Hypothalamus (tissue), 51 donors: ENCODE results near the gene OCA2.
"Not testable (repeated sequence)": the region's sequence is repeated elsewhere in the genome, so short reads cannot be mapped to it uniquely, and the experiment has no call there.

Experiments used
- DNase-seq, 51 donors: peaks; one replicate each; lab custom pipeline; 2025; lab: John Stamatoyannopoulos, UW

Gene OCA2

DNA sequence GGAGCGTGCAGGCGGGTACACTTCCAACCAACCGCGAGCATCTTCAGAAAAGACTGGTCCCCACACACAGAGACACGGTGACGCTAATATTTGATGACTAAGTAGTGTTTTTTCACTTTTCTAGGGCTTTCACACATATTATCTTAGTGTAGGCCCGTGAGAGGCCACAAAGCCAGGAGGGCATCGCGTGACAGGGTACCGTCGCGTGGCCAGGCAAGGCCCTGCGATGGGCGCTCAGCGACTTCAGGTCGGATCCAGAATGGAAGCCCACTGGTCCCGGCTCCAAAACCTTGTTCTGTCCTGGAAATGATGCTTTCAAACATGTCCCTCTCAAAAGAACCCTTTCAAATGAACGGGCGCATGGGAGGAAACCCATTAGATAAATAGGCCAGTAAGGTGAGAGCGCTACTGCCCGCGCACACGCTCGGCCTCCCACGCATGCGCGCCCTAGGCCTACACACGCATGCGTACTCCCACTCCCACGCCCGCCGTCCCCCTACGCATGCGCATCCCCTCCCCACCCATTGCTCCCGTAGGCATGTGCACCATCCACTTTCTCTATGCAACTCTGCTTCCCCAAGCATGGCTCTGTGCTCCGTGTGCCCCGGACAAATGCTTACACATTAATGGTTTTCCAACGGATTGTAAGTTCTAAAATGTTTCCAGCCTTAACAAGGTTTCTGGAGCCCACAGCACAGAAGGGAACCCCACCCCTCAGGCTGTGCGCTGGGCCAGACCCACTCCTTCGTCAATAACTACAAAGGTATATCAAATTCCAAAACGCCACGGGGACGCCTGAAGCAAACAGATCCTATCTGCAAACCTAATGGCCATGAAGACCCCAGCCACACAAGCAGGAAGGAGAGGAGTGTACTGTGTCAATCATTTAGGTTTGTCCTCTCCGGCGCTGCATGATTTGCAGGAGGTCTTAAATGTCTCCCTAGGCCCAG, 72.1 kb downstream of the OCA2 start:
- DNase-seq = no peak

DNA sequence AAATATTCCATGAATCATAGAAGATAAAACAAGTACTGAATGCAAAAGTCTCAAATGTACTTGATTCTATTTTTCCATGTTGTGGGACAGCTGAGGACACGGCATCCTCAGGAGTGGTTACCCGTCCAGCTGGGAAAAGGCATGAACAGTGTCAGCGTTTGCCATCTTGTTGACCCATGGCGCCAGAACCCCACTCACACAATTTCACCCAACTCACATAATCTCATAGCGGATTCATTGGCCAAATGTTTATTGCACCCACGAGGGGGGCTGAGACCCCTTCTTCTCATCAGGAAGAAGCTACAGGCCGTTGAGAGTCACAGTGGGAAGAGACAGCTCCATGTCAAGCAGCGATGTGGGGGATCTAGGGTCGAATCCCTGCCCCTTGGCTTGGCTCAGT, 72.9 kb downstream of the OCA2 start:
- DNase-seq = no peak

DNA sequence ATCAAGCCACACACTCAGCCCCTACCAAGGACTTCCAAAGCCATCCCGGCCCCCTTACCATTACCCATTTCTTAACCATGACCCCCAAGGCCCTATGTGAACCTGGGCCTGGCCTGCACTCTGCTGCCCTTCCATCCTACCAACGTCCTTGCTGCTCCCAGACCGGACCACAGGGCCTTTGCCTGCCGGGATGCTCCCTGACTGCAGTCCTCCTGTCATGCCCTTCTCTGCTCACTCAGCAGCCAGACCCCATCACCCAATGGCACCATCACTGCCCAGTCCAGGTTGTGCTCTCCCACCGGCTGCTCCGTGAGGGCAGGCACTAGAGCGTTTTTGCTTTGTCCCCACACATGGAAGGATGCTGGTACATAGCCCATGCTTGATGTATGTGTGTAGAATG, 73.7 kb downstream of the OCA2 start:
- DNase-seq = no peak

DNA sequence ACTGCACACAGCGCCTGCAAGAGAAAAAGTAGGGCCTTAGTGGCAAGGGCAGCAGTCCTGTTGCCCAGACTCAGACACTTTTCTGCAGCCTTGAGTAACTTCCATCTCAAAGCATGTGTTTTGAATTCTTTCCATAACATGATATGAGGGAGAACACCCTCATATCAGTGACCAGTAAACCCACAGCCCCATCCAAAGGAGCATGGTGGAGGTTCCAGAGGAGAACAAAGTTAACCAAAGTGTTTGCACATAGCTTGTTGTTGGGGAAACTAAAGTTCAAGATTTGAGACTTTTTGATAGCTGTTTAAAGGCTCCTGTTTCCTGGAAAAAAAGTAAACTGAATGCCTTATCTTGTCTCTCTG, 74.2 kb downstream of the OCA2 start:
- DNase-seq = no peak

DNA sequence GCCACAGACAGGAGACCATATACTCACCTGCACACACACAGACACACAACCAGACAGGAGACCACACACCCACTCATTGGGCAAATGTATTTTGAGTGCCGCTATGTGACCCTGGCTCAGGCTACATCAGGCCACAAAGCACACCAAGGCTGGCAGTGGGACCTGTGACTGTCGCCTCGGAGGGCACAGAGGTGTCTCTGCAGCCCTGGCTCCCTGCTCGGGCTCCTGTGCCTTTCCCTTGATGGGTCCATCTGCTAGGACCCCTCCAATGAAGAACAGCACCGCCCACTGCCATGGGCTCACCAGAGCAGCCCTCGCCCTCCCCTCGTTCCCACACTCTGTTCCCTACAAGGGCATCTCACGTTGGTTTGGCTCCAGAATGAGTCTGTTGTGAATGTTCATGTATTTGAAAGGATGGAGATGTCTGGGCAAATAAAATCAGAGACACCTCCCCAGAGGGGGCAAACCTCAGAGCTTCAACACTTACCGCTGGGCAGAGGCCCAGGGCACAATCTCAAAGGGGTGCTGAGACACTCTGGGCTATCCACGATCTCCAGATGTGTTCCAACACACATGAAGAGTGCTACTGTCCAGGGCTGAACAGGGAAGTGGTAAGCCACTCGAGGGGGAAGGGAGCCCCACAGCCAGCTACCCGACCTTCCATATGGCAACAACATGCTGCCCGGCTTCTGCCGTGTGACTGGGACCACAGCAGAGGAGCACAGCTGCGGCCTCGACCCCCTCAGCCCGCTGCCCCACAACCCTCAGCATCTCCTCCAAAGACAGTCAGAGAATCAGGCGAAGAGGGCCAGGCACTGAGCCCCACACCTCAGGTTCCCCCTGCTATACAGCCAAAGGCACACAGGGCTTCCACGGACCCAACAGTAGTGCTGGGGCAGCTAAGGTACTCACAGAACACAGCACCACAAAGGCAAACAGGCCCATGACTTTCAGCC, 74.9 kb downstream of the OCA2 start:
- DNase-seq = no peak

DNA sequence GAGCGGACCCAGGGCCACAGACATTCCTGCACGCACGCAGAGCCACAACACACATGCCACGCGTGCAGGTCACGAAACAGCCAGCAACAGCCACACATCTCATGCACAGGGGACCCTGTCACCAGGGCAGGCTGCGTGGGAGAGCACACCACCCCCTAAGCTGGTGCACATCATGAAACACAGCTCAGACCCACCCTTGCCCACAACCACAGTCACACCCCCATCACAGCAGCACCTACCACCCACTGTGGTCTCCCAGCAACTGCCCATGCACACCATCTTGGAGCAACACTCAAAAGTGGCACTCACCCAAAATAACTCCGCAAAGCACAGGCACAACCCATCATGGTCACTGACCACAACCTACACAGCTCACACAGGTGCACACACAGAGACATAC, 75.7 kb downstream of the OCA2 start:
- DNase-seq = no peak

DNA sequence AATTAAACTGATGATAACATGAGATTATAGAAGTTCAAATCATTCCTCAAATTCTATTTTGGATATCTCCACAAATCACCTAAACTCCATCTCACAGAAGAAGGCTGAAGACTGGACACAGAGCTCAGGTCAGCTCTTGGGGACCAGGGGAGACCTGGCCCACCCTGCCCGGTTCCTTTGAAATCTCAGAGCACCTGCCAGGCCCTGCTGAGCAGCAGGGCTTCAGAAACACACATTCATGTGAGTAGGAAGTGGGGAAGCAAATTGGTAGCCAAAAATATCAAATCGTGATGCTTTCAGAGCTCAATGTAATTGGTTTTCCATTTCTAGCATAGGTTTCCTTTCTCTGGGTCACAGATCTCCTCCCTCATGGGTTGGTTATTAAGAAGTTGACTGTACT, 76.2 kb downstream of the OCA2 start:
- DNase-seq = peak in 1 of 51 donors; percentile 3

DNA sequence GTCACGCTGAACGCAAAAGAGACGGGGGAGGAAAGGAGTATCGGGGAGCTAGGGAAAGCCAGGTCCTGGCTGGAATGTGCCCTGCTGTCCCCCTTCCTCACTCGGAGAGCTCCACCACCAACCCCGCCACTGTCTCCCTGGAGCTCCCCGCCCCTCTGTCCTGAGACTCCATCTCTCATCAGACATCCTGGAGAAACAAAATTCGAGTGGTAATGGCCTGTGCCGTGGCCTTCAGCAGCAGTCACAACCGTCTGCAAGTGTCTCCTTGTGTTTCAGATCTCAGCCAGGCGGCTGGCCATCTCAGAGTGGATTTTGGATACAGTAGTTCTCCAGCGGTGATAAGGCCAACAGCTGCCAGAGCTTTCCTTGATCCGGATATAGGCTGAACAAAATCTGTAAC, 76.9 kb downstream of the OCA2 start:
- DNase-seq = no peak

DNA sequence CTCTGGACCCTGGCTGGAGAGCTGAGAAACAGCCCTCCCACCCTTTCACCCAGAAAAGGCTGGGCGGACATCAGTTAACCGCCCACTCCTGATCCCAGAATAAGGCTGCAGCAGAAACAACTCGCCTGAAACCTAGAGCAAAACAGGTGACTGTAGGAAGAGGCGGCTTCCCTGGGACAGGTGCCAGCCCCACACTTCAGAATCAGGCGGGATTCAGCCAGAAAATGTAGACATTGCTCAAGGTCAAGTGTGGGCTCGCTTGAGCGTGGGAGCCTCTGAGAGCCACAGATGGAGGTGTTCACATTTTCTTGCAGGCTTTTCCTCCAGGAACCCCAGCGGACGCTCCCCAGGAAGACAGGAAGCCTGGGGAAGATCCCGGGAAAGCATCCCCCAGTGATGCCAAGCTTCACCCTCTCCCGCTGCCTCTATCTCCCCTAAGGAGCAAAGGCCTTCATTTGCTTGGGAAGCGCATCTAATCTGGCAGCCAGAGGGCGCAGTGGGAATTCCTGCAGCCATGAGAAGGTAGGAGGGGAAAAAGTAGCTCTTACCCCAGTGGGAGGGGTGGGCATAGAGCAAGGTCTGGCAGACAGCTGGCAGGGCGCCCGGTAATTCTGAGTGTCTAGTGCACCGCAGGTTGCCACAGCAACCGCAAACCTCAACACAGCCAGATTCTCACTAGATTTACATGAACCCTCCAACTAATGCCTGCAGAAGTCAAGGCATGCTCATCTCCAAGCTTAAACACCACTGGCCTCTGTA, 77.7 kb downstream of the OCA2 start:
- DNase-seq = peak in 39 of 51 donors; percentile 8 to 83 (median 55)

DNA sequence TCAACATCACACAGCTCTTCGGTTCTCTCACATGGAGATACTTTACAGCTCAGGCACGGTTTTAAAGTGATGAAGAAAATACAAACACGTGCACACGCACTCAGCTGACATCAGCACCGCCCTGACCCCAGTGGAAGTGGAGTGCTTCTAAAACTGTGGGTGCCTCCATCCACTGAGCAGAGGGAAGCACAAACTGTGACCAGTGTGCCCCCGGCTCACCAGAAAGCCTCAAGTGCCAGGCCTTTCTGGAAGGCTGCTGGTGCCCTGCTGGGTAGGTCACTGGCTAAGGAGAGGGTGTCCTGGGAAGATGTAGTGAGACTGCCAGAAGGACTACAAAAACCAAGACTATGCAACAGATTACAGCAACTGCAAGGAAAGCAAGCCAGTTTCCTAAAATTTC, 78.5 kb downstream of the OCA2 start:
- no peak for DNase-seq

DNA sequence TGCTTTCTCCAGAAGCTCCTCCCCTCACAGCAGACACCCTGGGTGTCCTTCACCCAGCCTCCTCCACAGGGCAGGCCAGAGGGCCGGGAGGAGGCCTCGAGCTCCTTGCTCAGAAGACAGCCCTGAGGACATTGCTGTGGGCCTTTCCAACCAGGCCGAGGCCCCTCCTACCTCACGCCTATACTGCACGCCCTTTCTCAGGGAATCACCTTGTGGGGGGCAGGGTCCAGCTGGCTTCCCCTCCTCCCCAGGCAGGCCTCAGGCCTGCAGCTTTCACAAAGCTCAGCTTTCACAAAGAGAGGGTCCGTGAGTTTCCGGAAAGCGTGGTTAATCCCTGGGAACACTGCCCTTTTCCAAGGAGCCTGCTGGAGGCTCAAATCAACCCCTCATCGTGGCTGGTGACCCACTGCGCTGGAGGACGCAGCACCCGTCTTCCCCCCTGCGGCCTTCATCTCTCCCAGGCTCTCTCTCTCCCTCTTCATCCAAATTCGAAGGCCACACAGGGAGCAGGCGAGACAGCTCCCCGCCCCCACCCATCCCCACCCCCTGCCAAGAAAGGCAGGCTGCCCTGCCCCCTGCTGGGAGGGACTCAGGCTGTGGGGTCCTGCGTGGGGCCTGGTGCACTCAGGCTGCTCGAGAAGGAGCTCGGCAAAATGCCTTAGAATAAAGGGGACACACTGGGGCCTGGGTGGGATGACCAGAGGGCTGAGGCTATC, 79.4 kb downstream of the OCA2 start:
- no peak for DNase-seq

DNA sequence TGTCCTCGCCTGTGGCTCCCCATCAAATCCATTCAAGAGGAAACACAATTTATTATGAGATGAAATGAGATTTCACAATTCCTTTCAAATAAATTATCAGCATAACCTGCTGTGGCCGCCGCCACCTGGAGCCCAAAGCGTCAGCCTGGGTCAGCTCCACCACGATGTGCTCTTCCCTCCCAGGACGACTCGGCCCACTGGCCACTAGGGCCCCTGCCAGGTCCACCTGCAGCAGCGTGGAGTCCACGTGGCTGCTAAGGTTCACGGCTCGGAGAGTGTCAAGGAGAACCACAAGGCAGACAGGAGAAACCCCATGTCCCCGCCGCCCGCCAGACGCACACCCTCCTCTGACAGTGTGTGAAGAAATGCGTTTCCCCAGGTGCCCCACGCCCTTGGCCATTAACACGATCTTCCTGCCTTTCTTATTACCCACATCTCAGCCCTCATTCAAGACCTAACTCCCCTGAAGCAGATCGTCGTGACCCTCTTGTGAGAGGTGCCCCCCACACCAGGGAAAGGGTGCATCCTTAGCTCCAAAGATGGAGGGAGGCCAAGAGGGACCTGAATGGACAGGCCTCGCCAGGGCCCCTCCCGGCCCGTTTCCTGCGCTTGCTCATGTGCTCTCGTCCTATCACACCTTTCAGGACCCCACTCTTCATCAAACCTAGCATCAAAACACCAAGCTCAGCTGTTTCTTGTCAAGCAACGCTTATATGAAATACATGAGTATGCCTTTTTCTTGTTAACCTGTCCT, 80.6 kb downstream of the OCA2 start:
- DNase-seq = no peak

DNA sequence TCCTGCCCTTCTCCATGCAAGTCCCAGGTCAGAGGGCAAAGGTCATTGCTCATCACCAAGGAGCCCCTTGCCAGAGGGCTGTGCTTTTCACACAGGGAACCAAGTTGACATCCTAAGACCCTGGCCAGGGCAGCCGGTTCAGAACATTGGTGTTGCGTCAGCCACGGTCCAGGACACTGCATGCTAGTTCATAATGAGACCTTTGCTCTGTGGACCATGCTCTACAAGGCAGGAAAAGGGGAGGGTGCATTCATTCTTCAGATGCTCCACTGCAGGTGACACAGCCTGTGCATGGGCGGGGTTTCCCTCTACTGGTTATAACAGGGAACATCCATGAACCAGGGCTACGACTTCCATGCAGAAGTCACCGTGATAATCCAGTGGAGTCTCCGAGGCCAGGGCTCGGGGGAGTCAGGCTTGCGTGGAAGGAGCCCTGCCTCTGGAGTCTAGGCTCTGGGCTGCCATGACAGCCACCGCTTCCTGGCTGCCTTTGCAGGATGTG, 81.6 kb downstream of the OCA2 start:
- peak in 2 of 51 donors; percentile 8 for DNase-seq

DNA sequence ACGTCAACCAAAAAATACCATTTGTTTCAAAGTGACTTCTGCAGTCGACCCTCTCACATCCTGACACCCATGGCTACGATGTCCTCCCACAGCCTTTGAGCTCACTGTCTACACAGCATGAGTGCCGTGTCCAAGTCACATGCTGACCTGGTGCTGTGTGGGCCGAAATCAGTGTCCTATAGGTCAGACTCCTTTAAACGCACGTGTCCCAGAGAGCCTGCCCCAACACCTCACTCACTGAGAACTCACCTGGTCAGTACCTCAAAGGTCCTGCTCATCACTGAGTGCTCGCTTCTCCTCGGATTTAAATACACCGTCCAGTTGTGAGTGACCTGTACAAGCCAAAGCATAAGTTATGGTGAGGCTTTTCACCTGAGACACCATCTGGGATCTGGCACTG, 83.3 kb downstream of the OCA2 start:
- DNase-seq = no peak

DNA sequence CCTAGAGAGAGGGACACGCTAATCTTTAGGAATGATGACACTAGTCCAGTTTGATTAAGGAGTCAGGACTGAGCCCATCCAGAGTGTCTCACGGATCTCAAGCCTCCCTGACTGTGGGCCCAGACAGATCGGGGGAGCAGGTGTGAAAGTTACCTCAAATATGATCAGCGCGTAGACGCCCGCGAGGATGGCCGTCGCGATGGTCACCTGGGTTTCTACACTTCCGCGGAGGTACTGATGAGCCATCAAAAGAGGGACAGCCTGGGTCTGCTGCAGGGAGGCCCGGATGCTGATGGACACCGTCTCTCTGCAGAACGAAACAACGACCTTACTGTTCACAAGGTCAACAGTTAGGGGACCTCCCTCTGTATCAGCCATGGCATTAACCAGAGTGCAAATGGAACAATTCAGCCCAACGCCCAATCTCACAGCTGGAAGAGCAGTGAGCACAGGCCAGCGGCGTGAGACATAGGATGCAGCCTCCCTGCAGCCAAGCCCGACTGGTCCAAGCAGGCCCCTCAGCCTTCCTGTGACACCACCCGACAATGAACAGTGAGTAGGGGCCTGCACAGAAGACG, 84.4 kb downstream of the OCA2 start:
- DNase-seq = no peak

DNA sequence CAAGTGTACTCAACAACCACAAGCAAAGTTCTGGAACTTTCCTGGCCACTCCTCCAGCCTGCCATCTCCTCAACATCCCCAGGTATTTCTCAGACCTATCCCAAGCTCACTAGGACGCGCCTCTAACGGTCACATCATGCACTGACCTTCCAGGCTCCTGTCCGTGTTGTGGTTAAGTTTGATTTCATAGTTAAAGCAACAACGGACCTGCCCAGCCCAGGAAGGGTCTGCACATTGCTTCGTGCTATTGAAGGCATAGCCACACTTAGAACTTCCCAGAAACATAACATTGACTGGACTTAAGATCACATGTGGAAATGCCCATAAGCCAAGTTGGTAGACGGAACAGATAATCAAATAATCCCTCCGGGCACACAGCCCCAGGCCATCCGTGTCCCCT, 85.1 kb downstream of the OCA2 start:
- no peak for DNase-seq

DNA sequence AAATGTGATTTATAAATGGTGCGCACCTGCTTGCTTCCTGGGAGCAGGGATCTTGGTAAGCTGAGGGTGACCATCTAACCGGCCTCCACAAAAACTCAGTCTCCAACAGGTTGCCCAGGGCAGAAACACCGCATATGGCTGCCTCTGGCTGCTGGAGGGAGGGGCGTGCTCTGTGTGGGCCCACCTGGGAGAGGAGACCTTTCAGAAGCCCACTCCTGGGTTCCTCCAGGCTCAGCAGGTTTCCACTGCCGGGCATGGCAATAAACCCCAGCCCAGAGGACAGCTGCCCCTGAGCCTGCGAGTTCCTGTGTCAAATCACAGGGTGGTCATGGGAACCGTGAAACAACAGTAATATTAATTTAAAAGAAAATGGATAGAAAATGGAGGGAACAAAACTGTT, 85.6 kb downstream of the OCA2 start:
- no peak for DNase-seq

DNA sequence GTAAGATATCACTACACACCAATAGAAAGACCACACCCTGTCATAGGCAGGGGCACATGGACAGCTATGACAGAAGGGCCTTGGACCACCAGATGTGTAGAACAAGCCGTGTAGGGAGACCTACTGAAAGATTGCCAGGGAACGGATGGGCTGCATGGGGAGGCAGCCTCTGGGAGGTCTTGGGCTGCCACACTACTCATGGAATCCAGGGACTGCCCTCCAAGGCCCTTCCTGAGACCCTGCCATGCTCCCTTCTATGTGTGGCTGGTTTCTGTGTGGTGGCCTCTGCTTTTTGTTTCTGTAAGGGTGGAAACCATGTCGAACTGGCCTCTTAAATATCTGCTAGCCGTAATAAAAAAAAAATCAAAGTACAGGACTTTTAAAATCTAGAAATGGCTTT, 86.9 kb downstream of the OCA2 start:
- no peak for DNase-seq

DNA sequence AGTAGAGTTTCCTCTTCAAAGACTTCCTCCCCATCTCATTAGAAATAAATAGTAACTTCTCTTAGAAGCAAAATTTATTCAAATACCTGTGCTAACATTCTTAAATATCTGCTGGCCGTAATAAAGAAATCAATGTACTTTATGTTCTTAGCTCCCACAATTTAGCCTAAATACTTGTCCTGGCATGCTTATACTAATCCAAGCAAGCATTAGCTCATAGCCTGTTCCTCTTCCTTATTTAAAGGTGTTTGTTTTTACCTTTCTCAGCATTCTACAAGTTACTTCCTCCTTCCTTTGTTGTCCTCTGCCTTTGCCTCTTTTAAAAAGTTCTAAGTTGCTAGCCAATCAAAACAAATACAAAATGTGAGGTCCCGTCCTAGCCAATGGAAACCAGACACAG, 90.9 kb downstream of the OCA2 start:
- DNase-seq = not testable (repeated sequence)
